ENCODE measurements around the gene RAPSN.
A peak's percentile ranks its signal among the peaks of the same experiment; 100 is the strongest.

The RAPSN gene

DNA sequence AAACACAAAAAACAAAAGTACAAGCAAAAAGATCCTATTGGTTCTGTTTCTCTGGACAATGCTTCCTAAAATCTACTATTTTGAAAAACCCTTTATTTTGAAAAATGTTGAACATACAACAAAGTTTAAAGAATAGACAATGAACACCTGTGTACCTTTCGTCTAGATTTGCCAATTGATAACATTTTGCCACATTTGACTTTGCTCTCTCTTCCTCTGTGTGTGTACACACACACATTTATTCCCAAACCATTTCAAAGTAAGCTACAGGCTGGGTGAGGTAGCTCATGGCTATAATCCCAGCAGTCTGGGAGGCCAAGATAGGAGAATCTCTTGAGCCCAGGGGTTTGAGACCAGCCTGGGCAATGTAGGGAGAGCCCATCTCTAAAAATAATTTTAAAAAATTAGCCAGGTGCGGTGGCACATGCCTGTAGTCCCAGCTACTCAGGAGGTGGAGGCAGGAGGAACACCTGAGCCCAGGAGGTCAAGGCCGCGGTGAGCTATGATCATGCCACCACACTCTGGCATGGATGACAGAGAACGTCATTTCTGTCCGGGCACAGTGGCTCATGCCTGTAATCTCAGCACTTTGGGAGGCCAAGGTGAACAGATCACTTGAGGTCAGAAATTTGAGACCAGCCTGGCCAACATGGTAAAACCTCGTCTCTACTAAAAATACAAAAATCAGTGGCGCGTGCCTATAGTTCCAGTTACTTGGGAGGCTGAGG lies 17.4 kb downstream of the RAPSN start:
- DNase-seq: no peak

DNA sequence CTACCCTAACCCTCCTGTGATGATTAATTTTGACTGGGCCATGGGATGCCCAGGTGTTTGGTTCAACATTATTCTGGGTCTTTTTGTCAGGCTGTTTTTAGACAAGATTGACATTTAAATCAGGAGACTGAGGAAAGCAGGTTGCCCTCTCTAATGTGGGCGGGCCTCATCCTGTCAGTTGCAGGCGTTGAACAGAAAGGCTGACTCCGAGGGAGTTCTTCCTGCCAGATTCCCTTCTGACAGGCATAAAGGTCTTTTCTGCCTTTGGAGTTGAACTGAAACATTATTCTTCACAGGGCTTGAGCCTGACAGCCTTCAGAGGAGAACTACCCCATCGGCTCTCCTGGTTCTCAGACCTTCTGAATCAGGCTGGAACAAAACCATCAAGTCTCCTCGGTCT lies 18.4 kb downstream of the RAPSN start:
- DNase-seq: no peak

DNA sequence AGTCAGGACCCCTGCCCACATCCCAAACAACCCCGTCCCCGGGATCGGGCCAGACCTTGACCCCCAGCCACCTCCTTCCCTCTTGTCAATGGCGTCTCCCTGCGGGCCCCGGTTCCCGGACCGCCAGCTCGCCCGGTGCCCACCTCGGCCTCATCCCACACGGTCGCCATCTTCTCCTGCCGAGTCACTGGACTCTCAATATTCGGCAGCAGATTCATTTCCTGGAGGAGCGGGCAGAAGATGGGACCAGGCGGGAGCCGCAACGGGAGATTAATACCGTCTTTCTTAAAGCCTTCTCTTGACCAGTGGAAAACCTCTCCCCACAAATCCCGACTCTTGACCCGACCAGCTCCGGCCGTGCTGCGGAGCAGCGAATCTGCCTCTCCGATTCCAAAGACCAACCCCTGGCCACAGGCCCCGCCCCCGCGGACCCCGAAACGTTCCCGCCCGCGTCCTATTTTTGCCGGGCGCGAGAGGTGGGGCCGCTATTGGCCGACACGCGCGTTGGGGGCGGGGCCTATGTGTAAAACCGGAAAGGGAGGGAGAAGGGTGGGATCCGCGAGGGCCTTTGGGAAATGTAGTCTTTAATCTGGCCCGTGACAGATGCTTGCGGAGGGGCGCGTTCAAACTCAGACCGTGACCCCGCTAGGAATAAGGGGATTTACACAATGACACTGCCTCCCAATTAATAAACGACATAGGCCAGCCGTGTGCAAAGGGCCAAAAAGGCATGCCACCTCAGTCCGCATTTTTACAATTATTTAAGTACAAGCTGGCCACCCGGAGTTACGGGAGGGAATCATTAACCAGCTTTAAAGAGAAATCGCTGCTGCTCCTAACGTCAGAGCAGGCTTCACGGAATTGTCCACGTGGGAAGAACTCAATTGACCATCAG lies 22.6 kb downstream of the RAPSN start, which contains the start of gene PSMC3:
Gene PSMC3, minus strand, starts transcription at position 378 of the 895 bp plus-strand sequence. Its CDS starts 160 bp downstream, at position 218.
- peak; percentile 97 for DNase-seq

DNA sequence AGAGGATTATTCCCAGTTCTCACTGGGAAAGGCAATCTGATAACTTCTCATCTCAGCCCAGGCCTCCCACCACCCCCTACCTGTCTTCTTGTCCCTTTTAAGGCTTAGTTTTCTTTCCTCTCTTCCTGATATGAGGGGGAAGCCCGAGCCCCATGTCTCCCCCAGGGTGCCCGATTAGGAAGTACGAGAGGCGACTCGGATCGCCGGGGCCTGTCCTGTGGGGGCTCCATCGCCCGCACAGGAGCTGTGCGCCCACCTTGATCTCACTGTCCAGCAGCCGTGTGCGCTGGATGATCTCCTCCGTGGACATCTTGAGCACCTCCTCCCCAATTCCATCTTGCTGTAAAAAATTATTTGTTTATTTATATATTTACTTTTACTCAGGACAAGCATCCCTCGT lies 23.3 kb downstream of the RAPSN start:
- DNase-seq: no peak

DNA sequence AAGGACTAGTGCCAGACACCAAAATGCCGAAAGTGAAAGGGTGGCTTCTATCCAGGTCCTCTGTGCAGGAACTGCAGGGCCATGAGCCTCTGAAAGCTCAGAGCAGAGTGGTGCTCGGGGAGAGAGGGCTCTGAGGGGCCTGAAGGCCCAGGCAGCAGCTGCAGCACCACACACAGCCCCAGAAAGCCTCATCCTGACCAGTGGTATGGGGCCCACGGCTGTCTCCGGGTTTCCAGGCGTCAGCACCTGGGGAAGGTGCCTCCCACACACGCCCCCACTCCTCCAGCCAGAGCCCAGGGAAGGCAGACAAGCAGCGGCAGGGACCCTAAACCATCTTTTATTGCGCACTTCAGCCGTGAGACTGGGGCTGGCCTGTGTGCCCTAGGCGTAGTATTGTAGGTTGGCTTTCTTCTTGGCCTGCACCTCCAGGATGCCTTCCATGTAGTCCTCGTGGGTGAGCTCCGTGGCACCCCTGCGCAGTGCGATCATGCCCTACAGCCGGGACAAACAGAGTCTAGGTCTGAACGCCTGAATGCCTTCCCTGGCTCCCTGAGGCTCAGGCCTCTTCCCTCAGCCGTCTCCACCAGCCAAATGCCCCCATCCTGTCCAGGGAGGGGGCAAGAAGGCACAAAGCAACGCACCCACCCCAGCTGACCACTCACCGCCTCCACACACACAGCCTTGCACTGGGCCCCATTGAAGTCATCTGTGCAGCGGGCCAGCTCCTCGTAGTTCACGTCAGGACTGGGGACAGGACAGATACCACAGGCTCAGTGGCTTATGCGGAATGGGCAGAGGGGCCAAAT lies 30.3 kb downstream of the RAPSN start:
- DNase-seq: no peak

DNA sequence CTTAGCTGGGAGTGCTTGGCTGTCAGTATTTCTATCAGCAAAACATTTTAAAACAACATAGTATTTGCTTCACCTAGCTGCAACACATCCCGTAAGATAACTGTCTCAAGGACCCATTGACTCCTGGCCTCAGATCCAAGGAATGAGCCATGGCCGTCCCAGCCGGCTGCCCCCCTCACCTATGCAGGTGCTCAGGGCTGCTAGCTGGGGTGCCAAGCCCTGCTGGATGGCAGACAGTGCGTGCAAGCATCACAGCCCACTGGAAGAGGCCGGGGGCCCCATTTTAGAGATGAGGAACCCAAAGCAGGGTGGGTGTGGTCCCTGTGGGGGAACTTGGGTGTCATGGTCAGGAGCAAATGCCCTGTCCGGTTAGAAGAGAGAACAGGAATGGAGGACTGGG lies 31.2 kb downstream of the RAPSN start:
- DNase-seq: no peak

DNA sequence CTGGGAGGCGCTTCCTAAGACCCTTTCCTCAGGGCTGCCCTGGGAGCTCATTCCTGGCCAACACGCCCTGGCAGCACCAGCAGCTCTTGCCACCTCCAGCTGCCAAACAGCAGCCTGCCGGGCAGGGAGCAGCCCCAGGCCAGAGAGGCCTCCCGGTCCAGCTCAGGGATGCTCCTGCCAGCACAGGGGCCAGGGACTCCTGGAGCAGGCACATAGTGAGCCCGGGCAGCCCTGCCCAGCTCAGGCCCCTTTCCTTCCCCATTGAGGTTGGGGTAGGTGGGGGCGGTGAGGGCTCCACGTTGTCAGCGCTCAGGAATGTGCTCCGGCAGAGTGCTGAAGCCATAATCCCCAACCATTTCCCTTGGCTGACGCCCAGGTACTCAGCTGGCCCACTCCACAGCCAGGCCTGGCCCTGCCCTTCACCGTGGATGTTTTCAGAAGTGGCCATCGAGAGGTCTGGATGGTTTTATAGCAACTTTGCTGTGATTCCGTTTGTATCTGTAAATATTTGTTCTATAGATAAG lies 32.9 kb downstream of the RAPSN start:
- peak; percentile 96 for DNase-seq

DNA sequence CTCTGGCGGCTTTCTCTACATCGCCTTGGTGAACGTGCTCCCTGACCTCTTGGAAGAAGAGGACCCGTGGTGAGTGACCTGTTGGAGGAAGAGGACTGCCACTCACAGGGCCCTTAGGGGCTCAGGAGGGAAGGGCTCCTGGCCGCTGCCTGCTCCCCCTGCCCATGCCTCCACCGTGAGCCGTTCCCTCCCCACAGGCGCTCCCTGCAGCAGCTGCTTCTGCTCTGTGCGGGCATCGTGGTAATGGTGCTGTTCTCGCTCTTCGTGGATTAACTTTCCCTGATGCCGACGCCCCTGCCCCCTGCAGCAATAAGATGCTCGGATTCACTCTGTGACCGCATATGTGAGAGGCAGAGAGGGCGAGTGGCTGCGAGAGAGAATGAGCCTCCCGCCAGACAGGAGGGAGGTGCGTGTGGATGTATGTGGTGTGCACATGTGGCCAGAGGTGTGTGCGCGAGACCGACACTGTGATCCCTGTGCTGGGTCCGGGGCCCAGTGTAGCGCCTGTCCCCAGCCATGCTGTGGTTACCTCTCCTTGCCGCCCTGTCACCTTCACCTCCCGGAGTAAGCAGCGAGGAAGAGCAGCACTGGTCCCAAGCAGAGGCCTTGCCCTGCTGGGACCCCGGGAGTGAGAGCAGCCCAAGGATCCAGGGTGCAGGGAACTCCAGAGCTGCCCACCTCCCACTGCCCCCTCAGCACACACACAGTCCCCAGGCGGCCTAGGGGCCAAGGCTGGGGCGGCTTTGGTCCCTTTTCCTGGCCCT lies 33.7 kb downstream of the RAPSN start:
- no peak for DNase-seq

DNA sequence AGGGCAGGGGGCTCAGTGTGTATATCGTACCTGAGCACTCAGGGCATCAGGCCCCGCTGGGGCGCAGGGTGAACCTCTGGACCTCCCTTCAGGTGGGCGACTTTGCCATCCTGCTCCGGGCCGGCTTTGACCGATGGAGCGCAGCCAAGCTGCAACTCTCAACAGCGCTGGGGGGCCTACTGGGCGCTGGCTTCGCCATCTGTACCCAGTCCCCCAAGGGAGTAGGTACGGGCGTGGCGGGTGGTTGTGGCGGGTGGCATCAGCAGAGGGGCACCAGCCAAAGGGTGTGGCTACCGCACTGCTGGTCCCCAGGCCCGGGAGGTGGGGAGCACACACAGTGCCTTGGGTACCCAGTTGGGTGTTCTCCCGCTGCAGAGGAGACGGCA lies 34.3 kb downstream of the RAPSN start:
- no peak for DNase-seq

DNA sequence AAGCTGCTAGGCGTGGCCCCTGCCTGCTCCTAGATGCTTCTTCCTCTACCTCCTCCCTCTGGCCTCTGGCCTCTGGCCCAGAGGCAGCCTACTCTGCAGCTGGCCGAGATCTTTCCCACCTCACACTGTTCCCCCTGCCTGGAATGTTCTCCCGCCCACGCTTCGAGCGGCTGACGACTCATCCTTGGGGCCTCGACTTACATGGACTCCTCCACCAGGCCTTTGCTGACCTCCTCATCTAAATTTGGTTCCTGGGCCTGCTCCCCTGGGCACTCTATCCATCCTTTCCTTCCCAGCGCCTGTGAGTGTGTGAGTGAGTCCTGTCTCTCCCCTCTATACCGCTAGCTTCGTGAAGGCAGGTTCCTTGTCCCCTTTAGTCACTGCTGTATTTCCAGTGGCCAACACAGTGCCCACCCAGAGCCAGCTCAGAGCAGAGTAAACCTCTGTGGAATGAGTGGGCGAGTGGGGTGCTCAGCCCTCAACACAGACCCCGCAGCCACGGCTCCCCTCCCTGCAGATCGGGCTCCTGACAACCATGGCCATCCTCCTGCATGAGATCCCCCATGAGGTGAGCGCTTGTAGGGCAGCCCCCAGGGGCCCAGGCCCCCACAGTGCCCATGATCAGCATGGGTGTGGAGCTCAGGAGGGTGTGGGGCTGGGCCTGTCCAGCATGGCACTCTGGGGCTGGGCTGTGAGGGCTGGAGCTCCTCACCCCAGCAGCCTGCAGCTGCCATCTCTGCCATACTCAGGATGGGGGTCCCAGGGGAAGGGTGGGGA lies 34.8 kb downstream of the RAPSN start:
- DNase-seq: peak; percentile 71

DNA sequence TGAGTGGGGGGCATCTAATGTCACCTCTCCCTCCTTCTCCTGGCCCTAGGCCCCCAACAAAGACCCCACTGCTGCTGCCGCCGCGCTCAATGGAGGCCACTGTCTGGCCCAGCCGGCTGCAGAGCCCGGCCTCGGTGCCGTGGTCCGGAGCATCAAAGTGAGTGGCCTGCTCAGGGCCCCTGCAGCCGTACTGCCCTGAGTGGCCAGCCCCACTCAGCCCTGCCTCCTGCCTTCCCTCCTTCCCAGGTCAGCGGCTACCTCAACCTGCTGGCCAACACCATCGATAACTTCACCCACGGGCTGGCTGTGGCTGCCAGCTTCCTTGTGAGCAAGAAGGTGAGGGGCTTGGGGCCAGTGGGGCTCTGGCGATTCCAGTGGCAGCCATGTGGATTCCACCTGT lies 35.6 kb downstream of the RAPSN start:
- no peak for DNase-seq

DNA sequence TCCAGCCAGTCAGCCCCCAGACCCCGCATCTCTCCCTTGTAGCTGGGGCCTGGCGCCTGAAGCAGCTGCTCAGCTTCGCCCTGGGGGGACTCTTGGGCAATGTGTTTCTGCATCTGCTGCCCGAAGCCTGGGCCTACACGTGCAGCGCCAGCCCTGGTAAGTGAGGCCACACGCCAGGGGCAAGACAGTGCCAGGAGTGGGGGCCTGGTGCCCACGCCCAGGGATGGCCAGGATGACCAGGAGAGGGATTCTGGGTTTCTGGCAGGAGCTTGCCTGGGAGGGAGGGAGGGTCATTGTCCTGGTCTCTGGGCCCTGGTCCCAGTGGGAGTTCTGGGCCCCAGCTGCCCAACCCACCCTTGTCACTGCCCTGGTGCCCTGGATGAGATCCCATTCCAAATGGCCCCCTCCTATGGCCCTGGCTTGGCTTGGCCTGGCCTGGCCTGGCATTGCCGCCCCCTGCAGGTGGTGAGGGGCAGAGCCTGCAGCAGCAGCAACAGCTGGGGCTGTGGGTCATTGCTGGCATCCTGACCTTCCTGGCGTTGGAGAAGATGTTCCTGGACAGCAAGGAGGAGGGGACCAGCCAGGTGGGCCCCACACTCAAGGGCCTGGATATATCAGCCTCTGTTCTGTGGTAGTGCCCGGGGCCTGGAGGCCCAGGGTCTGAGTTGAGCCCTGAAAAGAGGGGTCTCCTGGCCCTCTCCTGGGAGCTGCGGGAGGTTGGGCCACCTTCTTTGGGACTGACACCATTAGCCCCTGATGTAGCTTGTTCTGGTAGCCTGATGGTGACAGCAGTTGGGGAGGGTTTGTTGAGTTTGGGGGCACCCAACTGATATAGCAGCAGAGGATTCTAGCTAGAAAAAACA lies 36.8 kb downstream of the RAPSN start:
- no peak for DNase-seq

DNA sequence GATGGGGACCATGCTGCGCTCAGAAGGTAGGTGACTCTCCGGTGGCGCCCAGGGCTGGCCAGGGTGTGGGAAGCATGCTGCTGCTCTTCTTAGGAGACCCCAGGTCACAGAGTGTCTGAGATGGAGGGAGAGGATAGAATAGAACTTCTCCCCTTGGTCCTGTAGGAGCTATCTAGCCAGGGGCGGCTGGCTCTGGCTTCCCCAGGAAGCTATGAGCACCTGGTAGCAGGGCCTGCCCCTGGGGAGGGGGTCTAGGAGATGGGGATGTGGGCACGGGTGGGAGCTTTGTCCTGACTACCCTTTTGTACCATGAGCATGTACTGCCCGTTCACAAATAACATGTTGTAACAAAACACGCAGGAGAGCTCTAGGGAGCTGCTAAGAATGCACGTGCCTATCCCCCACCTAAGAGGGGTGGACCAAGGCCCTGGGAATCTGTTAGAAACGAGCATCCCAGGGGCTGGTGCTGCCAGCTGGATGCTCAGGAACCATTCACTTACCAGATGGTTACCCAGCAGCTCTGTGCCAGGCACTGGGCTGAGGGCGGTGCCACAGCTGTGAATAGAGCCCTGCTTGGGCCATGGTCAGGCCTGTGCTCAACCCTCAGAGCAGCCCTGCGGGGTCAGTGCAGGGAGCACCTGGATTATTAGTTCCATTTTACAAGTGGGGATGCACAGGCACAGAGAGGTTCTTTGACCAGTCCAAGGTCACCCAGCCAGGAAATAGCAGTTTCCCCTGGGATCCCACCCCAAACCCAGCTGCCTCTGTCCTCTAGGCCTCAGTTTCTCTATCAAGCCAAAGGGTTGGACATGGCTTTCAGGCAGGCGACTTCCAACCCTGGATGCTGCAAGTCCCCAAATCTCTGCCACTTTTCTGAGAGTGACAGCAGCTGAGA lies 38.3 kb downstream of the RAPSN start:
- no peak for DNase-seq

DNA sequence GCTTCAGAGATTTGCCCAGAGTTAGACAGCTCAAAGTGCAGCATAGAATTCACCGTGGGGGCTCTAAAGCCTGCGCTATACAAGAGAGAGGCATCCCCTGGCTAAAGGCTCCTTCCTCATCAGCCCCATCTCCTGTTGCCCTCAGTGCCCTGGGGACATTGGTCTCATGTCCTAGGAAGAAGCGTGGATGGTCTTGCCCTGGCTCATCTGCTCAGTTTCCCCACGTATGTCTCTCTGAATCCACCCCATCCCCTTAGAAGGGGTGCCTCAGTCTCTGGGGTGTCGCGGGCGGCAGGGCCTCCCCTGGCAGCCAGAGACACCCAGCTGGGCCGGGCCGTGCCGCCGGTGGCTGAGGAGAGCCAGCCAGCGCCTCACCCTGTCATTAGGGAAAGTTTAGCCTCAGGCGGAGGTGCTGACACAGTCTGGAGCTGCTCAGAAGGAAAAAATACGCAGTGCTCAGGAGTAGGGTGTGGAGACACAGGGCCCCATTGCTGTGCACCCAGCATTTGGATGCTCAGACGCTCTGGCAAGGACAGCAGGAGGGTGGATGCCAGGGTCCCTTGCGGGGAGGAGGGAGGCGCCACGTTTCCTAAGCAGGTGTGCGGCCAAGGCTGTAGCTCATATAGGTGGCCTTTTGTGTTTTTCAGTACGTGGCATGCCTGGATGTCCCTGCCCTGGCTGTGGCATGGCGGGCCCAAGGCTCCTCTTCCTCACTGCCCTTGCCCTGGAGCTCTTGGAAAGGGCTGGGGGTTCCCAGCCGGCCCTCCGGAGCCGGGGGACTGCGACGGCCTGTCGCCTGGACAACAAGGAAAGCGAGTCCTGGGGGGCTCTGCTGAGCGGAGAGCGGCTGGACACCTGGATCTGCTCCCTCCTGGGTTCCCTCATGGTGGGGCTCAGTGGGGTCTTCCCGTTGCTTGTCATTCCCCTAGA lies 39.2 kb downstream of the RAPSN start:
- DNase-seq: no peak

DNA sequence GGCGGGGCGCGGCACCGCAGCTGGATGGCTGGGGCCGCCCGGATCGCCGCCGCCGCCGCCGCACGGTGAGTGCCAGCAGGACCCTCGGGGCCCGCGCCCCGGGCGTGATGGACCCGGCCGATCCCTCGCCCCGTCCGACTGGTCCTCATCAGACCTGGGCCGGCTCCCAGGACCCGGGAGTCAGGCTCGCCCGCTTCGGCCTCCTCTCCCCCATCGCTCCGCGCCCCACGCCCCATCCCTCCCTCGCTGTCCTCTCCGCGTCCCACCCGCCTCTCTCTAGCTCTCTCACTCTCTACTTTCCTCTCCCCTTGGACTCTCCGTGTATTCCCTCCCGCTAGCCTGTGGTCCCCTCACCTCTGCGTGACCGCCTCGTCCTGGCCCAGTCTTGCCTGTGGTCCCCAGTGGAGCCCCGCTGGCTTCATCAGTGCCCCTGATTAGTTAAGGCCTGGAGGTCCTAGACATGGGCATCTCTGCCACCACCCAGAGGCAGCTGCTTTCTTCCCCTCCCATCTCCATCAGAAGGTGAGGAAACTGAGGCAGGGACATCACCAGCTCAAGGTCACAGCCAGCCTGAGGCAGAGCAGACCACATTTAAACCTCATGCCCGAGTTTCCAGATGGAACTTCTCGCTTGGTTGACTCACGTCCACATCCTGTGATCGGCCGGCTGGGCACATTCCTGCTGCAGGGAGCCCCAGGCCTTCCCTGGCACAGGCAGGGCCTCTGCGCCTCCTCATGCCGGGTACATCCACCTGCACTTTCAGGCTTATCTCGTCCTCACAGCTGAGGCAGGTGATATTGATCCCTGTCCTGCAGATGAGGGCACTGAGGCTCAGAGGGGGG lies 40.1 kb downstream of the RAPSN start:
- DNase-seq: peak; percentile 79

DNA sequence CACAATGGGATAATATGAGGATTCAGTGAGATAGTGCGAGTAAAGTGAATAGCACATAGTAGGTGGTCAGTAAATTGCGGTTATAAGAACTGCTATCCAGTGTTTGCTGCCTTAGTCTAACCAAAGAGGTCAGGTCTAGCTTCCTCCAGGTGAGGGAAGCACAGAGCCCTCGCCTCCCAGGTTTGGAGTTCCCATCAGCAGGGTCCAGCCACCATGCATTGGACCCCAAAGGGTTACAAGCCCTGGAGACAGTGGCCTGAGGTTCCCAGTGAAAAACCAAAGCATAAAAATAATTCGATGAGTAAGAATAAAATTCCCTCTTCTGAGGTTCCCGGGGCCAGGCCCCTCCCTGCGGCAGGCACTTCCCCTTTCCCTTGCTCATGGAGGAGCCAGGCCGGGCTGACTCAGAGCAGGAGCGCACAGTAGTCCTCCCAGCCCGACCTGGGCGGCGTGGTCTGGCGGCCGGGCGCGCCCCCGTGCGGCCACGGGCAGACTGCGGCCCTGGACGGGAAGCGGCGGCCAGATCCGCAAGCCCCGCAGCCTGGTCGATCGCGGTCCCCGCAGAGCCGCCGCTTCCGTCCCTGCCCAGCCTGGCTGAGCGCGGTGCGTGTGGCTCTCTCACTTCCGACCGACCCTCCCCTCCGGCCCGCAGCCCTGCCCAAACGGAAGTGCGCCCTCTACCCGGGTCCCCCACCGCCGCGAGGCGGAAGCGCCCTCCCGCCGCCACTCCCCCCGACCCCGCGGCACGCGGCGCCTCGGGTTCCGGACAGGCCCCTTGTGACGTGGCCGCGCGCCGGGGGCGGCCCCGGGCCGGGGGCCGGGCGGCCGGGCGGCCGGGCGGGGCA lies 41.0 kb downstream of the RAPSN start, which contains the start of gene SLC39A13:
Gene SLC39A13, plus strand, starts transcription at position 845 of the 845 bp plus-strand sequence. CDS start 1,505 bp downstream, outside the sequence.
- peak; percentile 96 for DNase-seq

All from fibroblast of skin of abdomen (primary cell).